Mucosa of descending colon (tissue), 3 donors: ENCODE measurements around the gene APOBEC3H. TPM values are rescaled to one million over a fixed set of nuclear protein-coding genes. Genes with fewer than 3 reads are reported as not detected.

Experiments
- ATAC-seq: fragments of 200-7000 bp; cut with Tn5 transposase; one replicate; pipeline ENCODE4 v1.9.1; 2020; ENCODE audit warnings: mild to moderate bottlenecking, moderate library complexity
- DNase-seq, 3 donors: peaks; one replicate each; pipeline ENCODE4 v3.0.0-alpha.2; 2020
- H3K36me3 ChIP-seq: fragments of 200-600 bp; one replicate; pipeline ENCODE4 v1.8.0; 2021; ENCODE audit warnings: low read depth, mild to moderate bottlenecking
- H3K4me1 ChIP-seq: fragments of 200-600 bp; one replicate; pipeline ENCODE4 v1.8.0; 2021; ENCODE audit warnings: low read depth, mild to moderate bottlenecking
- H3K4me3 ChIP-seq: fragments of 200-600 bp; one replicate; pipeline ENCODE4 v1.8.0; 2021; ENCODE audit warnings: mild to moderate bottlenecking
- H3K9me3 ChIP-seq: fragments of 200-600 bp; one replicate; pipeline ENCODE4 v1.8.0; 2021; ENCODE audit warnings: mild to moderate bottlenecking
- intact Hi-C, 2 donors: fragments of 100-400 bp; cut with DNase I in 1 of 2; cut with micrococcal nuclease in 1 of 2; formaldehyde crosslinking; loops; one replicate each; pipeline versions ENCODE4 v1.11.0 to v1.11.1; 2022; cut with DNase I, micrococcal nuclease
- total RNA-seq, 3 donors: library from RNA; stranded (reverse); fragmentation: NEBNext Ultra II Directional in 2 of 3; extraction: Animal tissue kit (Norgen Biotek cat#: 25700) in 2 of 3; gene quantifications; one replicate each; pipeline versions ENCODE4 v1.2.1 to v1.2.4, GENCODE V29; 2021 to 2023
- TF ChIP-seq, protein P1 (sequence below): fragments of 200-600 bp; IDR thresholded peaks from one replicate; pipeline ENCODE4 v1.8.0; 2022; ENCODE audit warnings: antibody characterized with exemption, mild to moderate bottlenecking
- donor health status: DM: no; HTN: no; CAD: no; lungs with moderate emphysema.
- donor health status: DM: no; HTN: no; CAD: no.
- donor health status: DM: no; HTN: yes; CAD: no.

The APOBEC3H gene
- total RNA-seq, 3 donors from 2014 or later, result 0.51 TPM; not detected in 2

- intact Hi-C loops, result no loop called here
- Histone ChIP-seq H3K4me3 (no peak overlapping the region), H3K4me1 (no peaks in the 10 kb centered on the region), H3K9me3 (no peaks in the 10 kb centered on the region), H3K36me3 (no peaks in the 10 kb centered on the region)
- ATAC-seq (no peak), DNase-seq (no peak)
- TF ChIP-seq, protein P1, sequence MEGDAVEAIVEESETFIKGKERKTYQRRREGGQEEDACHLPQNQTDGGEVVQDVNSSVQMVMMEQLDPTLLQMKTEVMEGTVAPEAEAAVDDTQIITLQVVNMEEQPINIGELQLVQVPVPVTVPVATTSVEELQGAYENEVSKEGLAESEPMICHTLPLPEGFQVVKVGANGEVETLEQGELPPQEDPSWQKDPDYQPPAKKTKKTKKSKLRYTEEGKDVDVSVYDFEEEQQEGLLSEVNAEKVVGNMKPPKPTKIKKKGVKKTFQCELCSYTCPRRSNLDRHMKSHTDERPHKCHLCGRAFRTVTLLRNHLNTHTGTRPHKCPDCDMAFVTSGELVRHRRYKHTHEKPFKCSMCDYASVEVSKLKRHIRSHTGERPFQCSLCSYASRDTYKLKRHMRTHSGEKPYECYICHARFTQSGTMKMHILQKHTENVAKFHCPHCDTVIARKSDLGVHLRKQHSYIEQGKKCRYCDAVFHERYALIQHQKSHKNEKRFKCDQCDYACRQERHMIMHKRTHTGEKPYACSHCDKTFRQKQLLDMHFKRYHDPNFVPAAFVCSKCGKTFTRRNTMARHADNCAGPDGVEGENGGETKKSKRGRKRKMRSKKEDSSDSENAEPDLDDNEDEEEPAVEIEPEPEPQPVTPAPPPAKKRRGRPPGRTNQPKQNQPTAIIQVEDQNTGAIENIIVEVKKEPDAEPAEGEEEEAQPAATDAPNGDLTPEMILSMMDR, result no peak
These were observed 1.1 kb upstream of the APOBEC3H start for GRCh38 chr22:39095971-39096370.

GRCh38 chr22:39098026-39098425, 982 bp downstream of the APOBEC3H start:
- H3K4me1 ChIP-seq, result no peaks in the 10 kb centered on the region

DNA sequence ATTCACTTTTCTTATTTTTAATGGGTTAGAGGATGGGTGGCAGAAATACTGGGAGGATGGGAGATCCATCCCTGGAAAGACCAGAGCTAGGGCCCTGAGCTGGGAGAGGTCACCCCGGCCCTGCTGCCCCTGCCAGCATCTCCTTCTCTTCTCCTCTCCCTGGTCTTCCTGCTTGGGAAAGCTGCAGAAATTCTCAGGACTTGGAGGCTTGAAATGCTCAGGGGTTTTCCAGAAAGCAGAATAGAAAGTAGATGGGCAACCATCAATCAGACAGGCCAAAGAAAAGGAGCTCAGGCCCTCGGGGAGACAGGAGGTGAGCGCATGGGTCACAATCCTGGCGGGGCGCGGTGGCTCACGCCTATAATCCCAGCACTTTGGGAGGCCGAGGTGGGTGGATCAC, 1.5 kb downstream of the APOBEC3H start:
- H3K9me3 ChIP-seq, result no peaks in the 10 kb centered on the region
- no peaks in the 10 kb centered on the region for H3K36me3 ChIP-seq
- ATAC-seq, result no peak
- TF ChIP-seq, protein P1, result no peak
- intact Hi-C loops, result no loop called here
- H3K4me3 ChIP-seq, result no peak overlapping the region
- H3K4me1 ChIP-seq, result no peaks in the 10 kb centered on the region
- DNase-seq, result no peak

More at GRCh38 chr22:39098026-39098425, 982 bp downstream of the APOBEC3H start:
- intact Hi-C loops, result no loop called here
- H3K4me3 ChIP-seq, result no peak overlapping the region
- TF ChIP-seq, protein P1, result no peak
- no peaks in the 10 kb centered on the region for H3K36me3 ChIP-seq
- ATAC-seq (peak; percentile 6), DNase-seq (no peak)
- H3K9me3 ChIP-seq, result no peaks in the 10 kb centered on the region

DNA sequence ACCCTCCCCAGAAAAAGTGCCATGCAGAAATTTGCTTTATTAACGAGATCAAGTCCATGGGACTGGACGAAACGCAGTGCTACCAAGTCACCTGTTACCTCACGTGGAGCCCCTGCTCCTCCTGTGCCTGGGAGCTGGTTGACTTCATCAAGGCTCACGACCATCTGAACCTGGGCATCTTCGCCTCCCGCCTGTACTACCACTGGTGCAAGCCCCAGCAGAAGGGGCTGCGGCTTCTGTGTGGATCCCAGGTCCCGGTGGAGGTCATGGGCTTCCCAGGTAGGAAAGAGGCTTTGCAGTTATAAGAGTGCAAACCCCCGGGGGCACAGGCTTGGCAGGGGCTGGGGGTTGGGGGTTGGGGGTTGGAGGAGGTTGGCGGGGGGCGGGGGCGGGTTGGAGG, 4.2 kb downstream of the APOBEC3H start:
- no peak for DNase-seq
- no peaks in the 10 kb centered on the region for H3K9me3 ChIP-seq
- H3K4me1 ChIP-seq, result no peaks in the 10 kb centered on the region
- H3K4me3 ChIP-seq, result no peak overlapping the region
- no peaks in the 10 kb centered on the region for H3K36me3 ChIP-seq
- intact Hi-C loops, result no loop called here
- TF ChIP-seq, protein P1, result no peak
- no peak for ATAC-seq

GRCh38 chr22:39103431-39103830, 6.4 kb downstream of the APOBEC3H start:
- H3K9me3 ChIP-seq, result no peaks in the 10 kb centered on the region
- intact Hi-C loops, result no loop called here
- no peaks in the 10 kb centered on the region for H3K36me3 ChIP-seq
- no peak for DNase-seq
- TF ChIP-seq, protein P1, result no peak
- H3K4me1 ChIP-seq, result no peaks in the 10 kb centered on the region
- no peak for ATAC-seq
- H3K4me3 ChIP-seq, result no peak overlapping the region

GRCh38 chr22:39106326-39106725, 9.3 kb downstream of the APOBEC3H start:
- ATAC-seq, result no peak
- Histone ChIP-seq H3K4me1 (no peaks in the 10 kb centered on the region), H3K9me3 (no peaks in the 10 kb centered on the region), H3K4me3 (no peak overlapping the region), H3K36me3 (no peaks in the 10 kb centered on the region)
- intact Hi-C loops, result no loop called here
- TF ChIP-seq, protein P1, result no peak
- no peak for DNase-seq
